ENCODE data around the gene GULP1. TPM values are rescaled to one million over a fixed set of nuclear protein-coding genes. Genes with fewer than 3 reads are reported as not detected.

GULP1 gene
- polyA plus RNA-seq, 5 donors, result 63.9 to 113 (median 95.5) TPM

- DNase-seq, result no peak
These were observed 179.5 kb downstream of the GULP1 start for GRCh38 chr2:188471166-188471565.

DNA sequence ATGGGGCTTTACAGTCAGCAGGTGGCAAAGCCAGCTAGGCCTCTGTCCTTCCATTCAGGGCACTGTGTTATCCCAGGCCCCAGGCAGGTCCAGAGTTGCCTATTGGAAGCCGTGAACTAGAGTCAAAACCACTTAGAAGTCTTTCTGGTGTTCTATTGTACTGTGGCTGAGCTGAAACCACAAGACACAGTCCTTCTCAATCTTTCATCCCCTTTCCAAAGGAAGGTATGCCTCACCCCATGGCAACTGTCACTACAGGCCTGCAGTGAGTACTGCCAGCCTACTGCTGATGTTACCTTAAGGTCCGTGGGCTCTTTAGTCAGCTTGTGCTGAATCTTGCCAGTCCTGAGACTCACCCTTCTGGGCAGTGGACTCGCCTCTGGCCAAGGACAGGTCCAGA lies 181.6 kb downstream of the GULP1 start:
- no peak for DNase-seq

DNA sequence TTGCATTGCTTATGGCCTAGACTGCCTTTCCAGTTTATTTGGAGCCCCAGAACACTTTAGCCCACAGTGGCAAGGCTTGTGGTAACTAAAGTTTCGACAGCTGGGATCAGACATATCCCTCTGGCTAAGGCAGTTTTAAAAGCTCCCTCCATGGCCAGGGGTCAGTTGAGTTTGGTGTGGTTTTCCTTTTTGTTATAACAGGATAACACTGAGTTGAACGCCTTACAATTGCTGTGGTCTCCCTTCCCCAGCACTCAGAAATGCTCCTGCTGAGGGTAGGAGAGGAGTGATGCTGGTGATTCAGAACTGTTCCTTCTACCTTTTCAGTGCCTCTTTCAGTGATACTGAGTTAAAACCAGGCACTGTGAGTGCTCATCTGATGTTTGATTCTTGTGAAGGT lies 182.6 kb downstream of the GULP1 start:
- DNase-seq, result no peak

DNA sequence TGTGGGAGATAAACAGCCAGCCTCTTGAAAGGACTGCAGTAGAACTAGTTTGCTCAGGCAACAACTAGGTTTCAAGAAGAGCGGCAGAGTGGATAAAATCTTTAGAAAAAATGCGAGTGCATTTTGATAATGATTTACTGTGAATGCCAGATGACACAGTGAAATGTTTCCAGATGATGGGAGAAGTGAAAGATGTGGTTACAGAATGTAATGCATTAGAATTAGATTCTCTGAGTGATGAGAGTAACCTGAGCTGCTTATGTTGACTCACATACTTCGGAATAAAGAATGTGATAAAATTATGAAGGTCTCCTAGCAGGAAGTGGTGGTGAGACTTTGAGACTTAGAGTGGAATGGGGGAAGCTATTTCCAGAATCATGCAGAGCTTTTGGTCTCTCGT lies 184.3 kb downstream of the GULP1 start:
- DNase-seq, result no peak

DNA sequence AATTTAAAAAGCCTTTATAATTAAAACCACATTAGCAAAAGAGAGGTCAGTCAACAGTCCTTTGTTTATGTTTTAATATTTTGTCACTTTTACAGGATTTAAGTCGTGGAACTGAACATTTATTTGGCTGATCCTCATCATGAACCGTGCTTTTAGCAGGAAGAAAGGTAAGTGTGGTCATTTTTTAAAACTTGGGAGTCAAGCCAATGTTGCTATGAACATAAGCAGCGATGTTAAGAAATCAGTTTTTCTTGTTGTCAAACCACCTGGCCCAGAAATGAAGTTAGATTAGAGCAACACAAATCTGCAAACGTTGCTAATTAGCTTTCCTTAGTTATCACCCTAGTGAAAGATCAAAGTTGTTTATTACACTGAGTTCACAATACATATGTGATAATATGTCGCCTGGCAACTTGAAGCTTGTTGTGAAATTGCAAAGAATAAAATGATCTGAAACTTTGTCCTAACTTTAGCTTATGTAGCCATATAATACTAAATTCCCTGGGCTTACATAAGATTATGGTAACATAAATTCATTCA lies 186.0 kb downstream of the GULP1 start:
- DNase-seq, result no peak

DNA sequence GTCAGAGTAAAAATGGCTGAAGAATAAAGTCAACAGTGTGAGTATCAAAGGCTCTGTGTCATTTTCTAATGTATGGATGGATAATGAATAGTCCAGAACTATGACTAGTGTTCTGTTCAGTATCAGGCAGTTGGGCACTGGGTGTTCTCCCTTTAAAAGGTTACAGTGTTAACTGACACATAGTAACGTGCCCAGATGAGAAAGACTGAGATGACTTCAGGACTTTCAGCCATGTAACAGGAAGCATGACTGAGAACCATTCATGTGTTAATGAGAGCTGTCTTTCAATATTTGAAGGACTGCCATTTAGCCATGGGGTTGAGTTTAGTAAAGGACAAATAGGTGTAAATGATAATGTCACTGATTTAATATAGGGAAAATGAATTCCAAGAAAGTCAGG lies 187.1 kb downstream of the GULP1 start:
- DNase-seq, result no peak

GRCh38 chr2:188481474-188481873 lies 189.8 kb downstream of the GULP1 start:
- DNase-seq, result no peak

DNA sequence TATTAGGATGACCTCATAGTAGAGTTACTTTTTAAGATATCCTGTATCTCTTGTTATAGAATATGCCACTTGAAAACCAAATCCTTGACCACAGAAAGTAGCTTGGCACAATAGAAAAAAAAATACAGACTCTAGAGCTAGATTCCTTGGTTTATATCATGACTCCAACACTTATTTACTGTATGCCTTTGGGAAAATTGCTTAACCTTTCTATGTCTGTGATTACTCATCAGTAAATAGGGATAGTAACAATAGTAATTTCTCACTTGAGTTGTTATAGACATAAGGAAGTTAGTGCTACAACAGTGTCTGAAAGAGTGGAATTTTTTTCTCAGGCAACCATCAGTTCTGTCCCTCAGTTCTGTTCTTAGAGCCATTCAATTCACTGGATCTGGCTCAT lies 193.8 kb downstream of the GULP1 start:
- no peak for DNase-seq

- DNase-seq, result peak; percentile 12 to 29
These were observed 201.1 kb downstream of the GULP1 start for GRCh38 chr2:188492751-188493150.

- DNase-seq, result no peak
These were observed 203.2 kb downstream of the GULP1 start for GRCh38 chr2:188494906-188495305.

DNA sequence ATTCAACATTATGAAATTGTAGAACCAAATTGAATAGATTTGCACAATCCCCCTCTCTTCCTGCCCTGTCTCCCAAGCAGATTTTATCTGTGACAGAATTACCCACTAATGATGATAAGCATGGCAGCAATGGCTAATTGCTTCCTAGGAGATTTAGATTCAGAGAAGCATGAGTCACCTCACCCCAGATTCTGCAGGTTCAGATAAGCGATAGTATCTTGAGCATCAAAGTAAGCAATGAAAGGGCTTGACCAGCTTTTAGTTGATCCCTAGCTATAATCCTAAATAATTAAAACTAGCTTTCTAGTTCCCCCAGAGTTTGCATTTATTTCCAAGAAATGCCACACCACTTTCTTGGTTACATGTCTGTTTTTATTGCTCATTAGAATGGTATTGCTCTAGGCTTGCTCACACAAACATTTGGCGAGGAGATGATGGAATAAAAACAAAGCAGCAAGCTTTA lies 204.3 kb downstream of the GULP1 start:
- no peak for DNase-seq

GRCh38 chr2:188497726-188498125 lies 206.1 kb downstream of the GULP1 start:
- no peak for DNase-seq

- DNase-seq, result no peak
These were observed 212.3 kb downstream of the GULP1 start for GRCh38 chr2:188503975-188504374.

- no peak for DNase-seq
These were observed 215.2 kb downstream of the GULP1 start for GRCh38 chr2:188506843-188507242.

- DNase-seq, result no peak
These were observed 219.7 kb downstream of the GULP1 start for GRCh38 chr2:188511346-188511745.

GRCh38 chr2:188512456-188512855 lies 220.8 kb downstream of the GULP1 start:
- peak; percentile 38 to 46 for DNase-seq

- DNase-seq, result no peak
These were observed 224.2 kb downstream of the GULP1 start for GRCh38 chr2:188515918-188516317.

GRCh38 chr2:188517549-188518215 lies 226.0 kb downstream of the GULP1 start:
- DNase-seq, result no peak

DNA sequence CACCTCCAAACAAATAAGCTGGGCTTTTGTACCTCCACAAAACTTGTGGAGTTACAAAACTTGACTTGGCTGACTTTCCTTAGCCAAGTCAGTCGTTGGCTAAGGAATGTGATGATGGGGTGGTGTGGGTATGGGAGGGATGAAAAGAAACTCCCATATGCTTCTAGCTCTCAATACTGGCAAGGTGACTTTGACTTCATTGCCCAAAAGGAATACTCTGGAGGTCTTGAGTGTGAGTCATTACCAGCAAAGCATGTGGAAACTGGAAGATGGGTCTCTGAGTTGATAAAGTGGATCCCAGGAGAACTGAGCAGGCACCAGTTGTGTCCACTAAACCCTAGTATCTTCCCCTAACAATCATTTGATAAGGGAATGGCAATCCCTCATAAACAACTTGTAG lies 226.7 kb downstream of the GULP1 start:
- no peak for DNase-seq

DNA sequence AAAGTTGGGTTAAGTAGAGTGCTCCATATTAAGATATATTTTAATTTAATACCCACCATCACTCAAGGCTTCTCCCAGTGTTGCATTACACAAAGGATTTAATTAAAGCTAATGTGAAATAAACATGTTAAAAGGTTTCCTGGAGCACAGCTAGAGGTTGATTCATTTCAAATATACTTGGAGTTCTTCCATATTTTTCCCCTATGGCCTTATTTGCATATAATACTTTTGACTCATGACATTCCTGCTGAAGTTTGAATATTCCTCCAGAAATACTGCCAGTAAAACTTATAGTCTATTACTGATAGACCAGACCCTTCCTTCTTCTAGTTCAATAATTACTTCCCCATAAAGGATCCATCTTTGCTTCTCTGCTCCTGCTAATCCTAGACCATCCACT lies 227.5 kb downstream of the GULP1 start:
- DNase-seq, result no peak

DNA sequence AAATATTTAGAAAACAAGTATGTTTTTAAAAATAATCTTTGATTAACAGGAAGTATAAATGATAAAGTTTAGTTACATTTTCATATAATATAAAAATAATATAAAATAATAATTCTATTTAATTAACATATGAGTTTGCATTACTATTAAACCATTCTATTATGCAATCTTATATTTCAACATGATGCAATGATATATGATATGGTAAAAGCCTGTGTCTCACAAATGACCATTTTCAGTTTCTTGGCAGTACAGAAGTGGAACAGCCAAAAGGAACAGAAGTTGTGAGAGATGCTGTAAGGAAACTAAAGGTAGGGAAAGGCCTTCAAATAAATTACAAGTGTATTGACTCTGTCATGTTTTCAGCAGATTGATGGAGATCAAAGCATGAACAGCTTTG lies 230.8 kb downstream of the GULP1 start:
- no peak for DNase-seq

DNA sequence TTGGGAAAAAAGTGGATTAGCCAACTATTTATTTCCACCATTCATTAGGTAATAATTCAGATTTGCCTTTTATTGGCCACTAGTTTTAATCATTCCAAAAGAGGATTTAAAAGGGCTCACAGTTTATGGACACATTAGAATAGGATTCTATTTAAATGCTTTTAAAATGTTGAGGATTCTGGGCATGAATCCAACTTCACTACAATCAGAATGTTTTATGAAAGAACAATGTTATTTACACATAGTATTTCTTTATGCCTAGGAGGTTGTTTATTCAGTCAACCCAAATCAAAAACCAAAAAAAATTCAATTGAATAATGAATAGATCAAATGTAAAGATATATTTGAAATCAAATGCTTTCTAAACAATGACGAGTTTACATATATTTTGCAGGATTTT lies 232.2 kb downstream of the GULP1 start:
- DNase-seq, result no peak

DNA sequence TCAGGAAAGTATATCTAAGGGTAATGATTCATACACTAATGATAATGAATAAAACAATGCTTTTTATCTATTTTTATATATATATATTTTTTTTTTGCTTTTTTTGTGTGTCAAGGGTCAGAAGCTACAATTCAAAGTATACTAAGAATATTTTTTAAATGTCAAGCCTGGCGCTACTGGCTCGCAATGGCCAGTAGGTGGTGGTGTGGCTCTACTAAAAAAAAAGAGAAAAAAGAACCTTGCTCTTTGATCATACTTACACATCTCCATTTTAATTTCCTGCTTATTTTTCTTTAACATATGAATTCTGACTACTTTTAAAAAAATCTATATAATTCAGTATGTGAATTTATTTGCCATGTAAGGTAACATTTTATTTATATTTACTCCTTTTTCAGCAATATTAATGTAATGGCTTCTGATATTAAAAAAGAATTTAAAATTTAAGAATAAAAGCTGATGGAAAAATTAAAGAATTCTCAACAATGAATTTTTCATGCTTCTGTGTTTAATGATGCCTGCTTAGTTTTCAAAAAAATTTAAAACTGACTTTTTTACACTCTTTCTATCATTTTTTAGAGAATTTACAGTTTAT lies 232.9 kb downstream of the GULP1 start:
- DNase-seq, result peak; percentile 32 to 51

- no peak for DNase-seq
These were observed 235.0 kb downstream of the GULP1 start for GRCh38 chr2:188526701-188527100.

All from right lung (tissue), 5 donors.